HepG2 (cell line): ENCODE measurements around the gene MDP1. TPM values are rescaled to one million over a fixed set of nuclear protein-coding genes. Genes with fewer than 3 reads are reported as not detected.
A peak's percentile ranks its signal among the peaks of the same experiment; 100 is the strongest.

Source experiments
- ATAC-seq: fragments of 200-7000 bp; cut with Tn5 transposase; 3 replicates; pipeline ENCODE4 v1.9.1; 2020; ENCODE audit warnings: mild to moderate bottlenecking, moderate library complexity
- BruUV-seq: library from RNA; stranded (reverse); fragments of 400-500 nt; replicated peaks from 2 replicates; lab custom pipeline; 2021; lab: Mats Ljungman, UMichigan
- CTCF ChIA-PET: fragments of 300-600 bp; formaldehyde crosslinking; extraction: SDS; loops from one replicate; lab custom pipeline; 2021; ENCODE audit warnings: low total read pairs, inconsistent platforms, low intra/inter-chr PET ratio; lab: Yijun Ruan, JAX
- POLR2A ChIA-PET: fragments of 350-600 bp; sonication (Branson Sonifier 250); formaldehyde crosslinking; loops from one replicate; lab custom pipeline; 2020; ENCODE audit warnings: antibody characterized with exemption, inconsistent platforms; lab: Yijun Ruan, JAX
- DNase-seq: peaks from one replicate; pipeline ENCODE4 v3.0.0-alpha.2; 2015; ENCODE audit warnings: low spot score
- FAIRE-seq: peaks from 3 replicates; lab custom pipeline; 2011; peaks lifted over from hg19 to GRCh38; lab: Jason Lieb, UNC
- H2AFZ ChIP-seq: one replicate; pipeline ENCODE4 v1.6.1; 2011; ENCODE audit warnings: low read length, inconsistent platforms
- H3K27ac ChIP-seq: fragments of 300-600 bp; 3 replicates; pipeline ENCODE4 v1.8.0; 2011; ENCODE audit warnings: mixed run types, mild to moderate bottlenecking, mixed read lengths, low read length, inconsistent platforms; ENCODE audit not compliant: insufficient read depth; ENCODE audit errors: extremely low read length
- H3K27me3 ChIP-seq, 2 experiments: fragments of 200-600 bp in 1 of 2; 2 replicates in 1 of 2; 3 replicates in 1 of 2; pipeline versions ENCODE4 v1.6.0 to v1.8.0; 2011; ENCODE audit warnings: low read length in 2 of 2, mild to moderate bottlenecking in 2 of 2, moderate library complexity in 2 of 2, inconsistent platforms in 1 of 2; ENCODE audit not compliant: insufficient read depth in 2 of 2, control insufficient read depth in 1 of 2
- H3K36me3 ChIP-seq, 2 experiments: fragments of 200-600 bp in 1 of 2; replicated peaks in 1 of 2; 2 replicates in 1 of 2; 3 replicates in 1 of 2; pipeline versions ENCODE4 v1.5.1 to v1.8.0; 2011; ENCODE audit warnings: low read length in 2 of 2, inconsistent platforms in 1 of 2; ENCODE audit not compliant: insufficient read depth in 2 of 2, control insufficient read depth in 1 of 2
- H3K4me1 ChIP-seq: 2 replicates; pipeline ENCODE4 v1.5.1; 2012; ENCODE audit warnings: low read length, inconsistent platforms; ENCODE audit not compliant: insufficient read depth
- H3K4me2 ChIP-seq: 2 replicates; pipeline ENCODE4 v1.6.0; 2011; ENCODE audit warnings: low read depth, low read length, inconsistent platforms
- H3K4me3 ChIP-seq, 3 experiments: fragments of 200-600 bp in 1 of 3; sonication (generic), shearing (Covaris generic) in 1 of 3; replicated peaks in 1 of 3; 2 replicates each; pipeline ENCODE4 v1.5.1; 2011 to 2016; ENCODE audit warnings: low read length in 3 of 3, inconsistent platforms in 2 of 3, low read depth in 2 of 3, mild to moderate bottlenecking in 2 of 3, control low read depth in 1 of 3, mixed read lengths in 1 of 3; ENCODE audit not compliant: insufficient read depth in 1 of 3
- H3K79me2 ChIP-seq: one replicate; pipeline ENCODE4 v1.6.1; 2011; ENCODE audit warnings: low read length, inconsistent platforms; ENCODE audit not compliant: insufficient read depth
- H3K9ac ChIP-seq: 2 replicates; pipeline ENCODE4 v1.6.0; 2011; ENCODE audit warnings: mild to moderate bottlenecking, low read depth, low read length, inconsistent platforms; ENCODE audit not compliant: insufficient read depth
- H3K9me3 ChIP-seq: 2 replicates; pipeline ENCODE4 v1.5.1; 2012; ENCODE audit warnings: mild to moderate bottlenecking, low read length
- H4K20me1 ChIP-seq: 2 replicates; pipeline ENCODE4 v1.6.0; 2011; ENCODE audit warnings: inconsistent platforms, mild to moderate bottlenecking, low read length, moderate library complexity; ENCODE audit not compliant: insufficient read depth
- CCAR2 ChIP-seq: fragments of 200-400 bp; formaldehyde crosslinking; optimal IDR thresholded peaks from 2 replicates; pipeline ENCODE3; 2018; ENCODE audit warnings: low read depth, mild to moderate bottlenecking, low read length, moderate library complexity
- HIVEP1 ChIP-seq: sonication (generic); formaldehyde crosslinking; IDR thresholded peaks from 2 replicates; pipeline ENCODE4 v1.4.0; 2020; ENCODE audit warnings: mild to moderate bottlenecking, missing genetic modification reagents
- POLR2AphosphoS5 ChIP-seq: IDR thresholded peaks from 2 replicates; pipeline ENCODE4 v1.6.1; 2012; ENCODE audit warnings: low read depth, low read length
- POLR2G ChIP-seq: fragments of 200-400 bp; formaldehyde crosslinking; IDR thresholded peaks from 2 replicates; pipeline ENCODE4 v1.6.1; 2018; ENCODE audit warnings: mild to moderate bottlenecking, low read depth, low read length, moderate library complexity
- RBM22 ChIP-seq: fragments of 200-400 bp; formaldehyde crosslinking; optimal IDR thresholded peaks from 2 replicates; pipeline ENCODE3; 2017; ENCODE audit warnings: mild to moderate bottlenecking, low read length, moderate library complexity
- ZNF143 ChIP-seq: sonication (generic); formaldehyde crosslinking; IDR thresholded peaks from 2 replicates; pipeline ENCODE4 v1.4.0; 2020; ENCODE audit warnings: missing genetic modification reagents
- ZNF550 ChIP-seq: sonication (generic); formaldehyde crosslinking; IDR thresholded peaks from 2 replicates; pipeline ENCODE4 v1.4.0; 2020; ENCODE audit warnings: mild to moderate bottlenecking, missing genetic modification reagents, borderline replicate concordance
- ZNF75D ChIP-seq: sonication (generic); formaldehyde crosslinking; IDR thresholded peaks from 2 replicates; pipeline ENCODE4 v1.8.1; 2023; ENCODE audit warnings: missing genetic modification reagents, mild to moderate bottlenecking, borderline replicate concordance
- ZSCAN29 ChIP-seq: sonication (generic); formaldehyde crosslinking; conservative IDR thresholded peaks from 2 replicates; pipeline ENCODE4 v1.4.0; 2020; ENCODE audit warnings: mild to moderate bottlenecking, missing genetic modification reagents
- WGBS: methylation state at CpG from one replicate; pipeline ENCODE4 v1.1.6; 2017; ENCODE audit warnings: low lambda C conversion rate; 5-methylcytosine and 5-hydroxymethylcytosine counted together
- in situ Hi-C: cut with HindIII; loops from 2 replicates; pipeline ENCODE4 v1.10.0; 2017; ENCODE audit warnings: low pct_unique_long_range_greater_than_20kb; ENCODE audit not compliant: extremely low pct_ligation_motif_present
- intact Hi-C: fragments of 100-400 bp; cut with micrococcal nuclease; formaldehyde crosslinking; loops from one replicate; pipeline ENCODE4 v1.10.0; 2022; ENCODE audit not compliant: unreplicated experiment
- polyA plus RNA-seq, 8 experiments: library from polyadenylated mRNA; depleted of rRNA in 3 of 8; stranded (reverse) in 7 of 8; unstranded in 1 of 8; fragments of >200 nt; fragmentation: Illumina TruSeq in 4 of 8; extraction: Trizol in 4 of 8; gene quantifications; 2 replicates each; pipeline versions ENCODE4 v1.2.1 to v1.2.3, GENCODE V29; 2011 to 2016; ENCODE audit warnings: low read depth in 4 of 8, missing spikeins in 1 of 8, mixed read lengths in 1 of 8; ENCODE audit not compliant: insufficient read depth in 1 of 8
- total RNA-seq, 5 experiments: library from RNA; depleted of rRNA; stranded (reverse); fragments of >200 nt; fragmentation: Illumina TruSeq; extraction: Trizol; gene quantifications; 2 replicates each; pipeline ENCODE4 v1.2.3, GENCODE V29; 2016; ENCODE audit warnings: low read depth in 1 of 5
- TF ChIP-seq, protein P1 (sequence below): sonication (generic); formaldehyde crosslinking; IDR thresholded peaks from 2 replicates; pipeline ENCODE4 v1.4.0; 2020; ENCODE audit warnings: missing genetic modification reagents
- TF ChIP-seq, protein P2 (sequence below): sonication (generic); formaldehyde crosslinking; conservative IDR thresholded peaks from 2 replicates; pipeline ENCODE4 v1.8.0; 2022; ENCODE audit warnings: low read depth, missing genetic modification reagents

The MDP1 gene
- total and polyA plus RNA-seq, 2 of the 13 experiments (the other 11 are each of a cell fraction or from before 2014, with no cell fraction given), result 44.1 to 48.7 TPM

DNA sequence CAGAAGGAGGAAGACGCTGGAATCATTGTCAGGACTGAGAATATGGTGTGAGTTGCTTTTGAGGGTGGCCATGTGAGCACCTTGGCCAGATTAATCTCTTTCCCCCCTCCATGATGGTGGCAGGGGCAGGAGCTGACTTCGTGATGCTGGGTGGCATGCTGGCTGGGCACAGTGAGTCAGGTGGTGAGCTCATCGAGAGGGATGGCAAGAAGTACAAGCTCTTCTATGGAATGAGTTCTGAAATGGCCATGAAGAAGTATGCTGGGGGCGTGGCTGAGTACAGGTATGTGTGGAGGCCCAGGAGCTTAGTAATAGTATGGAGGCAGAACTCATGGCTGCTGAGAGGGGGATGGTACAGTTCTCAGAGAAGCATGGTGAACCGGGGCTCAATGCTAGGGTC, 22.3 kb upstream of the MDP1 start:
- Histone ChIP-seq H3K9ac (no peak overlapping the region), H3K4me3 (no peak overlapping the region), H4K20me1 (0 out of 2 replicates have a peak, but pooled peaks cover 3% of the 10 kb centered on the region), H3K27ac (no peak overlapping the region), H3K27me3 (no peaks in the 10 kb centered on the region; a peak in 1 of 5 replicates), H3K36me3 (peaks cover 44 to 70% of the 10 kb centered on the region in 2 experiments), H3K79me2 (peaks cover 34% of the 10 kb centered on the region), H2AFZ (no peak overlapping the region), H3K4me1 (peaks cover 52% of the 10 kb centered on the region), H3K4me2 (no peak overlapping the region), H3K9me3 (no peaks in the 10 kb centered on the region)
- FAIRE-seq (no peak), ATAC-seq (no peak), DNase-seq (no peak)
- CTCF ChIA-PET, result no interaction called here
- intact Hi-C loops (loop anchor here (10.0 kb wide), 1 partner anchor 1187 kb away; no protein-coding TSS in a partner anchor), in situ Hi-C loops (no loop called here)
- POLR2A ChIA-PET, result interaction anchor here (0.5 to 18.0 kb wide), 12 partner anchors 9 to 124 kb away, joined by 3 to 850 read pairs (median 6); partner anchors contain the start of genes CHMP4A, CIDEB, DCAF11 and DHRS1
- no TSS peak for BruUV-seq
- 97% methylated on average over 5 of the region's 5 CpGs for WGBS
- 0 out of 2 replicates have a peak, but pooled peaks have one; percentile 23 for TF ChIP-seq ZNF75D
- TF ChIP-seq ZNF550 (CRISPR knock-in tag), result no peak
- peak; percentile 28 for TF ChIP-seq CCAR2
- TF ChIP-seq, protein P1, sequence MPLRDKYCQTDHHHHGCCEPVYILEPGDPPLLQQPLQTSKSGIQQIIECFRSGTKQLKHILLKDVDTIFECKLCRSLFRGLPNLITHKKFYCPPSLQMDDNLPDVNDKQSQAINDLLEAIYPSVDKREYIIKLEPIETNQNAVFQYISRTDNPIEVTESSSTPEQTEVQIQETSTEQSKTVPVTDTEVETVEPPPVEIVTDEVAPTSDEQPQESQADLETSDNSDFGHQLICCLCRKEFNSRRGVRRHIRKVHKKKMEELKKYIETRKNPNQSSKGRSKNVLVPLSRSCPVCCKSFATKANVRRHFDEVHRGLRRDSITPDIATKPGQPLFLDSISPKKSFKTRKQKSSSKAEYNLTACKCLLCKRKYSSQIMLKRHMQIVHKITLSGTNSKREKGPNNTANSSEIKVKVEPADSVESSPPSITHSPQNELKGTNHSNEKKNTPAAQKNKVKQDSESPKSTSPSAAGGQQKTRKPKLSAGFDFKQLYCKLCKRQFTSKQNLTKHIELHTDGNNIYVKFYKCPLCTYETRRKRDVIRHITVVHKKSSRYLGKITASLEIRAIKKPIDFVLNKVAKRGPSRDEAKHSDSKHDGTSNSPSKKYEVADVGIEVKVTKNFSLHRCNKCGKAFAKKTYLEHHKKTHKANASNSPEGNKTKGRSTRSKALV (CRISPR knock-in tag), result no peak
- peak; percentile 13 for TF ChIP-seq RBM22
- TF ChIP-seq, protein P2, sequence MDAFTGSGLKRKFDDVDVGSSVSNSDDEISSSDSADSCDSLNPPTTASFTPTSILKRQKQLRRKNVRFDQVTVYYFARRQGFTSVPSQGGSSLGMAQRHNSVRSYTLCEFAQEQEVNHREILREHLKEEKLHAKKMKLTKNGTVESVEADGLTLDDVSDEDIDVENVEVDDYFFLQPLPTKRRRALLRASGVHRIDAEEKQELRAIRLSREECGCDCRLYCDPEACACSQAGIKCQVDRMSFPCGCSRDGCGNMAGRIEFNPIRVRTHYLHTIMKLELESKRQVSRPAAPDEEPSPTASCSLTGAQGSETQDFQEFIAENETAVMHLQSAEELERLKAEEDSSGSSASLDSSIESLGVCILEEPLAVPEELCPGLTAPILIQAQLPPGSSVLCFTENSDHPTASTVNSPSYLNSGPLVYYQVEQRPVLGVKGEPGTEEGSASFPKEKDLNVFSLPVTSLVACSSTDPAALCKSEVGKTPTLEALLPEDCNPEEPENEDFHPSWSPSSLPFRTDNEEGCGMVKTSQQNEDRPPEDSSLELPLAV, result no peak
- TF ChIP-seq ZSCAN29, result no peak
- no peak for TF ChIP-seq ZNF143 (CRISPR knock-in tag)
- peak; percentile 43; the same call in 1 of the 2 replicates for TF ChIP-seq POLR2G
- TF ChIP-seq POLR2AphosphoS5, result peak; percentile 45; the same call in 1 of the 2 replicates
- no peak for TF ChIP-seq HIVEP1 (CRISPR knock-in tag)
